ENCODE results near the gene CRADD.
"Not testable (repeated sequence)": the region's sequence is repeated elsewhere in the genome, so short reads cannot be mapped to it uniquely, and the experiment has no call there.

CRADD gene

GRCh38 chr12:93879476-93880421 is 202.6 kb downstream of the CRADD start:
- Mint-ChIP-seq H3K27ac (no peak overlapping the region), H3K9me3 (peaks cover 20% of the 10 kb centered on the region), H3K27me3 (no peaks in the 10 kb centered on the region), H3K4me1 (peaks cover 6% of the 10 kb centered on the region), H3K36me3 (ENCODE audit: low read depth) (peaks cover 4% of the 10 kb centered on the region), H3K4me3 (no peak overlapping the region)
- ATAC-seq (no peak), DNase-seq (no peak)

GRCh38 chr12:93880853-93881522 is 203.8 kb downstream of the CRADD start:
- Mint-ChIP-seq H3K27ac (peak overlapping the region; percentile 6), H3K9me3 (peaks cover 10% of the 10 kb centered on the region), H3K4me3 (no peak overlapping the region), H3K36me3 (ENCODE audit: low read depth) (peaks cover 2% of the 10 kb centered on the region), H3K27me3 (no peaks in the 10 kb centered on the region), H3K4me1 (peaks cover 6% of the 10 kb centered on the region)
- DNase-seq: no peak
- no peak for ATAC-seq

- H3K36me3 Mint-ChIP-seq (ENCODE audit: low read depth): no peaks in the 10 kb centered on the region
- peaks cover 6% of the 10 kb centered on the region for H3K4me1 Mint-ChIP-seq
- no peak for DNase-seq
- no peaks in the 10 kb centered on the region for H3K9me3 Mint-ChIP-seq
- H3K27me3 Mint-ChIP-seq: no peaks in the 10 kb centered on the region
- H3K4me3 Mint-ChIP-seq: no peak overlapping the region
- ATAC-seq: no peak
- no peak overlapping the region for H3K27ac Mint-ChIP-seq
Observed at GRCh38 chr12:93882763-93883162, 205.6 kb downstream of the CRADD start.

GRCh38 chr12:93883436-93884154 is 206.4 kb downstream of the CRADD start:
- ATAC-seq (no peak), DNase-seq (no peak)
- Mint-ChIP-seq H3K27me3 (no peaks in the 10 kb centered on the region), H3K36me3 (ENCODE audit: low read depth) (no peaks in the 10 kb centered on the region), H3K27ac (no peak overlapping the region), H3K9me3 (no peaks in the 10 kb centered on the region), H3K4me3 (no peak overlapping the region), H3K4me1 (peaks cover 7% of the 10 kb centered on the region)

- Mint-ChIP-seq H3K36me3 (ENCODE audit: low read depth) (no peaks in the 10 kb centered on the region), H3K4me1 (peaks cover 7% of the 10 kb centered on the region), H3K9me3 (no peaks in the 10 kb centered on the region), H3K27ac (no peak overlapping the region), H3K27me3 (no peaks in the 10 kb centered on the region), H3K4me3 (no peak overlapping the region)
- ATAC-seq (no peak), DNase-seq (no peak)
Observed at GRCh38 chr12:93884794-93885460, 207.8 kb downstream of the CRADD start.

- DNase-seq, H3K4me1 Mint-ChIP-seq: not testable (repeated sequence)
Observed at GRCh38 chr12:93885973-93886532, 208.9 kb downstream of the CRADD start.

GRCh38 chr12:93886533-93887511 is 209.6 kb downstream of the CRADD start:
- no peak overlapping the region for H3K4me3 Mint-ChIP-seq
- DNase-seq: no peak
- H3K9me3 Mint-ChIP-seq: no peaks in the 10 kb centered on the region
- H3K27ac Mint-ChIP-seq: no peak overlapping the region
- no peaks in the 10 kb centered on the region for H3K27me3 Mint-ChIP-seq
- no peak for ATAC-seq
- no peaks in the 10 kb centered on the region for H3K36me3 Mint-ChIP-seq (ENCODE audit: low read depth)
- peaks cover 2% of the 10 kb centered on the region for H3K4me1 Mint-ChIP-seq

More at GRCh38 chr12:93885973-93886532, 208.9 kb downstream of the CRADD start:
- H3K27ac Mint-ChIP-seq; H3K4me3 Mint-ChIP-seq; H3K36me3 Mint-ChIP-seq (ENCODE audit: low read depth); H3K27me3 Mint-ChIP-seq; H3K9me3 Mint-ChIP-seq; ATAC-seq: not testable (repeated sequence)

- Mint-ChIP-seq H3K27ac (no peak overlapping the region), H3K4me3 (no peak overlapping the region), H3K9me3 (no peaks in the 10 kb centered on the region), H3K36me3 (ENCODE audit: low read depth) (no peaks in the 10 kb centered on the region), H3K27me3 (no peaks in the 10 kb centered on the region), H3K4me1 (peaks cover 2% of the 10 kb centered on the region)
- no peak for DNase-seq
- no peak for ATAC-seq
Observed at GRCh38 chr12:93888964-93889363, 211.8 kb downstream of the CRADD start.

- Mint-ChIP-seq H3K27me3 (no peaks in the 10 kb centered on the region), H3K27ac (no peak overlapping the region), H3K9me3 (no peaks in the 10 kb centered on the region), H3K36me3 (ENCODE audit: low read depth) (no peaks in the 10 kb centered on the region), H3K4me1 (peaks cover 2% of the 10 kb centered on the region), H3K4me3 (no peak overlapping the region)
- no peak for ATAC-seq
- DNase-seq: no peak
Observed at GRCh38 chr12:93889516-93890212, 212.5 kb downstream of the CRADD start.

- Mint-ChIP-seq H3K27me3 (no peaks in the 10 kb centered on the region), H3K4me1 (peaks cover 2% of the 10 kb centered on the region), H3K9me3 (no peaks in the 10 kb centered on the region), H3K27ac (no peak overlapping the region), H3K36me3 (ENCODE audit: low read depth) (no peaks in the 10 kb centered on the region), H3K4me3 (no peak overlapping the region)
- no peak for ATAC-seq
- no peak for DNase-seq
Observed at GRCh38 chr12:93892423-93893268, 215.5 kb downstream of the CRADD start.

GRCh38 chr12:93894391-93895088 is 217.4 kb downstream of the CRADD start:
- DNase-seq: no peak
- no peaks in the 10 kb centered on the region for H3K36me3 Mint-ChIP-seq (ENCODE audit: low read depth)
- no peak overlapping the region for H3K4me3 Mint-ChIP-seq
- no peaks in the 10 kb centered on the region for H3K9me3 Mint-ChIP-seq
- no peak for ATAC-seq
- no peaks in the 10 kb centered on the region for H3K27me3 Mint-ChIP-seq
- no peak overlapping the region for H3K27ac Mint-ChIP-seq
- H3K4me1 Mint-ChIP-seq: peaks cover 3% of the 10 kb centered on the region

GRCh38 chr12:93895089-93895445 is 217.9 kb downstream of the CRADD start:
- Mint-ChIP-seq H3K36me3 (ENCODE audit: low read depth) (no peaks in the 10 kb centered on the region), H3K4me3 (no peak overlapping the region), H3K4me1 (peaks cover 3% of the 10 kb centered on the region), H3K27me3 (no peaks in the 10 kb centered on the region), H3K27ac (no peak overlapping the region), H3K9me3 (no peaks in the 10 kb centered on the region)
- DNase-seq: no peak
- ATAC-seq: peak; percentile 10

All from activated naive CD8-positive, alpha-beta T cell treated with anti-CD3 and anti-CD28 coated beads, Interleukin-2, amount 50 U/mL, for 24 hours (primary cell).